COLO668 (cell line): ENCODE results near the gene ADAM12.
"Not testable (repeated sequence)": the region's sequence is repeated elsewhere in the genome, so short reads cannot be mapped to it uniquely, and the experiment has no call there.

Source experiments
- DNase-seq: peaks from one replicate; lab custom pipeline; 2025; ENCODE audit not compliant: unreplicated experiment; lab: John Stamatoyannopoulos, UW

The ADAM12 gene

GRCh38 chr10:126062131-126063032 lies 325.9 kb downstream of the ADAM12 start:
- DNase-seq: peak; percentile 37

GRCh38 chr10:126061526-126061925 lies 326.8 kb downstream of the ADAM12 start:
- no peak for DNase-seq

GRCh38 chr10:126060261-126060931 lies 327.9 kb downstream of the ADAM12 start:
- no peak for DNase-seq

GRCh38 chr10:126059076-126059826 lies 329.0 kb downstream of the ADAM12 start:
- DNase-seq: no peak

GRCh38 chr10:126058507-126058906 lies 329.8 kb downstream of the ADAM12 start:
- DNase-seq: peak; percentile 51

- peak; percentile 8 for DNase-seq
These were observed 330.2 kb downstream of the ADAM12 start for GRCh38 chr10:126058104-126058503.

- no peak for DNase-seq
These were observed 330.8 kb downstream of the ADAM12 start for GRCh38 chr10:126057494-126057893.

GRCh38 chr10:126054191-126054590 lies 334.1 kb downstream of the ADAM12 start:
- no peak for DNase-seq

- DNase-seq: no peak
These were observed 336.1 kb downstream of the ADAM12 start for GRCh38 chr10:126052171-126052570.

GRCh38 chr10:126049759-126050700 lies 338.2 kb downstream of the ADAM12 start:
- DNase-seq: no peak

- not testable (repeated sequence) for DNase-seq
These were observed 340.5 kb downstream of the ADAM12 start for GRCh38 chr10:126047749-126048148.

- no peak for DNase-seq
These were observed 341.4 kb downstream of the ADAM12 start for GRCh38 chr10:126046831-126047230.

GRCh38 chr10:126045861-126046260 lies 342.4 kb downstream of the ADAM12 start:
- no peak for DNase-seq

- DNase-seq: no peak
These were observed 344.9 kb downstream of the ADAM12 start for GRCh38 chr10:126043389-126043788.

GRCh38 chr10:126042906-126043305 lies 345.4 kb downstream of the ADAM12 start:
- DNase-seq: no peak

GRCh38 chr10:126042354-126042753 lies 345.9 kb downstream of the ADAM12 start:
- DNase-seq: no peak

- DNase-seq: peak; percentile 54
These were observed 346.5 kb downstream of the ADAM12 start for GRCh38 chr10:126041804-126042231.

GRCh38 chr10:126041117-126041516 lies 347.2 kb downstream of the ADAM12 start:
- DNase-seq: no peak

- DNase-seq: no peak
These were observed 350.3 kb downstream of the ADAM12 start for GRCh38 chr10:126037946-126038345.

GRCh38 chr10:126036515-126036914 lies 351.8 kb downstream of the ADAM12 start:
- no peak for DNase-seq
